K562 (cell line): ENCODE measurements around the gene FBRS. TPM values are rescaled to one million over a fixed set of nuclear protein-coding genes. Genes with fewer than 3 reads are reported as not detected.
A peak's percentile ranks its signal among the peaks of the same experiment; 100 is the strongest.

Experiments used
- DIDO1 ChIP-seq: fragments of 450-650 bp; IDR thresholded peaks from 2 replicates; pipeline ENCODE4 v1.6.1; 2016; ENCODE audit warnings: low read depth, missing biosample characterization, missing genetic modification characterization
- ELF2 ChIP-seq: fragments of 250-450 bp; sonication (Bioruptor Pico); IDR thresholded peaks from 2 replicates; pipeline ENCODE4 v1.5.0; 2021; ENCODE audit warnings: mild to moderate bottlenecking
- ETV5 ChIP-seq: sonication (generic); formaldehyde crosslinking; IDR thresholded peaks from 2 replicates; pipeline ENCODE4 v1.4.0; 2020; ENCODE audit warnings: low read depth, mild to moderate bottlenecking, missing genetic modification reagents
- FIP1L1 ChIP-seq: fragments of 200-400 bp; formaldehyde crosslinking; IDR thresholded peaks from 2 replicates; pipeline ENCODE4 v1.6.1; 2018; ENCODE audit warnings: mild to moderate bottlenecking, low read depth, low read length; ENCODE audit not compliant: poor library complexity, severe bottlenecking
- FOXJ2 ChIP-seq: fragments of 200-800 bp; sonication (Bioruptor generic); IDR thresholded peaks from 2 replicates; pipeline ENCODE4 v1.6.1; 2016; ENCODE audit warnings: missing genetic modification characterization, missing compliant biosample characterization
- KLF6 ChIP-seq: fragments of 250-450 bp; sonication (Bioruptor Pico); IDR thresholded peaks from 2 replicates; pipeline ENCODE4 v1.4.0; 2020; ENCODE audit warnings: mild to moderate bottlenecking, moderate library complexity, borderline replicate concordance
- MTA3 ChIP-seq: fragments of 450-650 bp; formaldehyde crosslinking; IDR thresholded peaks from 2 replicates; pipeline ENCODE4 v1.6.1; 2017; ENCODE audit warnings: mild to moderate bottlenecking, borderline replicate concordance
- RB1 ChIP-seq: fragments of 450-650 bp; IDR thresholded peaks from 2 replicates; pipeline ENCODE4 v1.6.1; 2017; ENCODE audit warnings: low read depth, mild to moderate bottlenecking
- RBBP5 ChIP-seq: fragments of 200-600 bp; sonication (generic); IDR thresholded peaks from 2 replicates; pipeline ENCODE4 v1.6.1; 2012; ENCODE audit warnings: borderline replicate concordance, mild to moderate bottlenecking, low read length, control low read depth, inconsistent platforms; ENCODE audit not compliant: insufficient read depth, poor library complexity, severe bottlenecking
- SETDB1 ChIP-seq: IDR thresholded peaks from one replicate; pipeline ENCODE4 v1.6.1; 2012; ENCODE audit warnings: low read length, control low read depth, inconsistent platforms
- SIRT6 ChIP-seq: IDR thresholded peaks from one replicate; pipeline ENCODE4 v1.6.1; 2012; ENCODE audit warnings: low read depth, mild to moderate bottlenecking, control low read depth, inconsistent platforms, low read length, moderate library complexity
- SIX5 ChIP-seq, 2 experiments: IDR thresholded peaks; 2 replicates each; pipeline ENCODE4 v1.6.1; 2011; ENCODE audit warnings: low read length in 2 of 2, borderline replicate concordance in 1 of 2, low read depth in 1 of 2, mild to moderate bottlenecking in 1 of 2, moderate library complexity in 1 of 2; ENCODE audit not compliant: insufficient read depth in 1 of 2
- TAF7 ChIP-seq: fragments of 450-650 bp; IDR thresholded peaks from 2 replicates; pipeline ENCODE4 v1.6.1; 2016; ENCODE audit warnings: missing genetic modification characterization, missing compliant biosample characterization
- TCF15 ChIP-seq: fragments of 250-450 bp; sonication (Bioruptor Pico); IDR thresholded peaks from 2 replicates; pipeline ENCODE4 v1.8.0; 2022; ENCODE audit warnings: moderate library complexity, mild to moderate bottlenecking, inconsistent platforms
- WHSC1 ChIP-seq: IDR thresholded peaks from one replicate; pipeline ENCODE4 v1.6.1; 2012; ENCODE audit warnings: low read length, control low read depth, inconsistent platforms
- YBX1 ChIP-seq: fragments of 450-650 bp; IDR thresholded peaks from 2 replicates; pipeline ENCODE4 v1.7.1; 2016; ENCODE audit warnings: mild to moderate bottlenecking
- ZNF23 ChIP-seq: fragments of 250-450 bp; sonication (Bioruptor Pico); IDR thresholded peaks from 2 replicates; pipeline ENCODE4 v1.4.0; 2020; ENCODE audit warnings: mild to moderate bottlenecking
- ZNF274 ChIP-seq: IDR thresholded peaks from 2 replicates; pipeline ENCODE4 v1.6.1; 2011; ENCODE audit warnings: low read depth, mild to moderate bottlenecking, low read length, moderate library complexity, borderline replicate concordance
- ZNF507 ChIP-seq: conservative IDR thresholded peaks from 2 replicates; pipeline ENCODE4 v1.6.1; 2017; ENCODE audit warnings: missing genetic modification characterization, missing compliant biosample characterization
- ZNF586 ChIP-seq: fragments of 450-650 bp; formaldehyde crosslinking; conservative IDR thresholded peaks from 2 replicates; pipeline ENCODE4 v1.4.0; 2020; ENCODE audit warnings: mild to moderate bottlenecking, moderate library complexity
- polyA plus RNA-seq, 8 experiments: library from polyadenylated mRNA; depleted of rRNA in 4 of 8; stranded (reverse) in 5 of 8; unstranded in 3 of 8; fragments of >200 nt; fragmentation: Nextera tagmentation in 2 of 8; fragmentation: Illumina TruSeq in 1 of 8; extraction: Ambion mirVana in 2 of 8; extraction: Trizol in 1 of 8; gene quantifications; 2 replicates each; pipeline versions ENCODE4 v1.2.1 to v1.2.3, GENCODE V29; 2011 to 2014; ENCODE audit warnings: inconsistent platforms in 1 of 8, missing spikeins in 1 of 8
- total RNA-seq, 7 experiments: library from RNA; depleted of rRNA in 6 of 7; stranded (reverse); fragments of >200 nt in 6 of 7; fragmentation: Illumina TruSeq in 2 of 7; extraction: Trizol in 2 of 7; gene quantifications; 2 replicates each; pipeline versions ENCODE4 v1.2.1 to v1.2.3, GENCODE V29; 2011 to 2021; ENCODE audit warnings: low replicate concordance in 1 of 7
- TF ChIP-seq, protein P1 (sequence below): IDR thresholded peaks from 2 replicates; pipeline ENCODE4 v1.6.1; 2011; ENCODE audit warnings: borderline replicate concordance, low read depth, mild to moderate bottlenecking, moderate library complexity, low read length; ENCODE audit not compliant: insufficient read depth, poor library complexity, severe bottlenecking
- TF ChIP-seq, protein P2 (sequence below): fragments of 150-350 bp; conservative IDR thresholded peaks from 2 replicates; pipeline ENCODE4 v1.6.1; 2014; ENCODE audit warnings: low read length

The FBRS gene
- total and polyA plus RNA-seq, 9 of the 15 experiments (the other 6 are each of a cell fraction or from before 2014, with no cell fraction given) = 0.32 to 59.5 (median 13.1) TPM

DNA sequence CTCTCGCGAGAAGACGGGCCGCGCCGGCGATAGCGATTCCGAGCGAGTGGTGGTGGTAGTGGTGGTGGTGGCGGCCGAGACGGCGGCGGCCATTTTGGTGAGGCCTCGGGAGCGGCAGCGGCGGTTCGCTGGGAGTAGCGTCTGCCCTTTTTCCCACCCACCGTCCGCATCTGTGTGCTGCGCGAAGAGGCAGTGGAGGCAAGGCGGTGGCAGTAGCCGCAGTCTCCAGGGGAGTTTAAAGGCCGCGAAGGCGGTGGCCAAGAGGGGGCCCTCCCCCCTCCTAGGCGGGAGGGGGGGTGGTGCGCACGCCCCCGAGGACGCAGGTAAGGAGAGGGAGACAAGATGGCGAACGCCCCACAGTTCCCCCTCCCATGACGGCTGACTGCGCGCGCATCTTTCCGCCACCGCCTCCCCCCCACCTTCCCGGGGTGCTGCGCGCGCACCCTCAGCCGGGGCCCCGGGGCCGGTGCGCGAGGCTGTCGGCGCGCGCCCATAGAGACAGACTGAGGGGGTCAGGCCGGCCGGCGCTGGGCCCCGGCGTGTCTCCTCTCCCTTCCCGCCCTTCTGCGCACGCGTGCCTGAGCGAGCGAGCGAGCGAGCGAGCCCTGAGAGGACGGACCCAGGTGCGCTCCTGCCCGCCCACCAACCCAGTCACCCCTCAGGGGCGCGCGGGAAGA is 40.0 kb downstream of the FBRS start (continued):
- TF ChIP-seq, protein P1, sequence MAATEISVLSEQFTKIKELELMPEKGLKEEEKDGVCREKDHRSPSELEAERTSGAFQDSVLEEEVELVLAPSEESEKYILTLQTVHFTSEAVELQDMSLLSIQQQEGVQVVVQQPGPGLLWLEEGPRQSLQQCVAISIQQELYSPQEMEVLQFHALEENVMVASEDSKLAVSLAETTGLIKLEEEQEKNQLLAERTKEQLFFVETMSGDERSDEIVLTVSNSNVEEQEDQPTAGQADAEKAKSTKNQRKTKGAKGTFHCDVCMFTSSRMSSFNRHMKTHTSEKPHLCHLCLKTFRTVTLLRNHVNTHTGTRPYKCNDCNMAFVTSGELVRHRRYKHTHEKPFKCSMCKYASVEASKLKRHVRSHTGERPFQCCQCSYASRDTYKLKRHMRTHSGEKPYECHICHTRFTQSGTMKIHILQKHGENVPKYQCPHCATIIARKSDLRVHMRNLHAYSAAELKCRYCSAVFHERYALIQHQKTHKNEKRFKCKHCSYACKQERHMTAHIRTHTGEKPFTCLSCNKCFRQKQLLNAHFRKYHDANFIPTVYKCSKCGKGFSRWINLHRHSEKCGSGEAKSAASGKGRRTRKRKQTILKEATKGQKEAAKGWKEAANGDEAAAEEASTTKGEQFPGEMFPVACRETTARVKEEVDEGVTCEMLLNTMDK = no peak
- TF ChIP-seq RBBP5 (peak; percentile 64), DIDO1 (tag) (peak; percentile 49; the same call in 1 of the 2 replicates), FIP1L1 (peak; percentile 81), RB1 (peak; percentile 80; the same call in 1 of the 2 replicates), MTA3 (peak; percentile 84), ELF2 (no peak), ZNF274 (peak; percentile 17; the same call in 1 of the 2 replicates), KLF6 (CRISPR knock-in tag) (peak; percentile 90; the same call in 1 of the 2 replicates), ETV5 (CRISPR knock-in tag) (no peak), YBX1 (no peak), ZNF507 (tag) (no peak), SETDB1 (peak; percentile 71), FOXJ2 (tag) (0 out of 2 replicates have a peak, but pooled peaks have one; percentile 84), WHSC1 (no peak), TAF7 (tag) (peak; percentile 95), ZNF23 (no peak), SIX5 (IDR thresholded peaks at IDR 0.05; ENCODE audit: borderline replicate concordance in 1 of 2, insufficient read depth in 1 of 2, low read depth in 1 of 2, low read length in 2 of 2) (no peak), SIRT6 (peak; percentile 49), TCF15 (CRISPR knock-in tag) (0 out of 2 replicates have a peak, but pooled peaks have one; percentile 20), ZNF586 (CRISPR knock-in tag) (no peak; the same call in 1 of the 2 replicates)
- TF ChIP-seq, protein P2, sequence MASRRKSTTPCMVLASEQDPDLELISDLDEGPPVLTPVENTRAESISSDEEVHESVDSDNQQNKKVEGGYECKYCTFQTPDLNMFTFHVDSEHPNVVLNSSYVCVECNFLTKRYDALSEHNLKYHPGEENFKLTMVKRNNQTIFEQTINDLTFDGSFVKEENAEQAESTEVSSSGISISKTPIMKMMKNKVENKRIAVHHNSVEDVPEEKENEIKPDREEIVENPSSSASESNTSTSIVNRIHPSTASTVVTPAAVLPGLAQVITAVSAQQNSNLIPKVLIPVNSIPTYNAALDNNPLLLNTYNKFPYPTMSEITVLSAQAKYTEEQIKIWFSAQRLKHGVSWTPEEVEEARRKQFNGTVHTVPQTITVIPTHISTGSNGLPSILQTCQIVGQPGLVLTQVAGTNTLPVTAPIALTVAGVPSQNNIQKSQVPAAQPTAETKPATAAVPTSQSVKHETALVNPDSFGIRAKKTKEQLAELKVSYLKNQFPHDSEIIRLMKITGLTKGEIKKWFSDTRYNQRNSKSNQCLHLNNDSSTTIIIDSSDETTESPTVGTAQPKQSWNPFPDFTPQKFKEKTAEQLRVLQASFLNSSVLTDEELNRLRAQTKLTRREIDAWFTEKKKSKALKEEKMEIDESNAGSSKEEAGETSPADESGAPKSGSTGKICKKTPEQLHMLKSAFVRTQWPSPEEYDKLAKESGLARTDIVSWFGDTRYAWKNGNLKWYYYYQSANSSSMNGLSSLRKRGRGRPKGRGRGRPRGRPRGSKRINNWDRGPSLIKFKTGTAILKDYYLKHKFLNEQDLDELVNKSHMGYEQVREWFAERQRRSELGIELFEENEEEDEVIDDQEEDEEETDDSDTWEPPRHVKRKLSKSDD = peak; percentile 92; the same call in 1 of the 2 replicates
